HEK293 (cell line): ENCODE data around the gene SCN8A.
A peak's percentile ranks its signal among the peaks of the same experiment; 100 is the strongest.

Source experiments
- CTCF ChIA-PET: fragments of 350-600 bp; formaldehyde crosslinking; extraction: SDS; loops from one replicate; lab custom pipeline; 2021; ENCODE audit warnings: antibody characterized with exemption; lab: Yijun Ruan, JAX
- POLR2A ChIA-PET: fragments of 300-600 bp; formaldehyde crosslinking; extraction: SDS; loops from one replicate; lab custom pipeline; 2020; ENCODE audit warnings: antibody characterized with exemption, inconsistent platforms; lab: Yijun Ruan, JAX
- H3K27ac ChIP-seq: fragments of 200-500 bp; sonication (Bioruptor generic); 2 replicates; pipeline ENCODE4 v1.5.1; 2014; ENCODE audit warnings: low read depth, low read length, control low read depth, inconsistent platforms; ENCODE audit errors: extremely low read depth
- H3K36me3 ChIP-seq, 2 experiments: fragments of 200-500 bp in 1 of 2; sonication (Bioruptor generic) in 1 of 2; 1 replicate in 1 of 2; 2 replicates in 1 of 2; pipeline ENCODE4 v1.5.1; 2014 to 2017; ENCODE audit warnings: inconsistent platforms in 2 of 2, low read length in 2 of 2; ENCODE audit not compliant: control insufficient read depth in 2 of 2, insufficient read depth in 1 of 2
- H3K4me1 ChIP-seq: fragments of 200-500 bp; sonication (Bioruptor generic); 2 replicates; pipeline ENCODE4 v1.5.1; 2014; ENCODE audit warnings: mild to moderate bottlenecking, low read length, inconsistent platforms; ENCODE audit not compliant: control insufficient read depth, insufficient read depth
- H3K4me3 ChIP-seq: 2 replicates; pipeline ENCODE4 v1.5.1; 2011; ENCODE audit warnings: low read depth, mild to moderate bottlenecking, control low read depth, low read length, moderate library complexity
- H3K9me3 ChIP-seq: fragments of 200-500 bp; sonication (Bioruptor generic); 2 replicates; pipeline ENCODE4 v1.5.1; 2014; ENCODE audit warnings: low read depth, low read length, inconsistent platforms; ENCODE audit not compliant: control insufficient read depth, insufficient read depth
- GLI2 ChIP-seq: fragments of 450-650 bp; formaldehyde crosslinking; IDR thresholded peaks from 2 replicates; pipeline ENCODE4; 2017; ENCODE audit warnings: missing biosample characterization, missing genetic modification characterization, low read depth, borderline replicate concordance
- GLI4 ChIP-seq: fragments of 450-650 bp; formaldehyde crosslinking; IDR thresholded peaks from 2 replicates; pipeline ENCODE4 v1.5.1; 2016; ENCODE audit warnings: missing biosample characterization, missing genetic modification characterization
- KLF9 ChIP-seq: fragments of 450-650 bp; formaldehyde crosslinking; IDR thresholded peaks from 2 replicates; pipeline ENCODE4 v1.5.1; 2016; ENCODE audit warnings: missing biosample characterization, missing genetic modification characterization, low read depth
- SETDB1 ChIP-seq: IDR thresholded peaks from one replicate; pipeline ENCODE4 v1.6.1; 2017; ENCODE audit warnings: mild to moderate bottlenecking, low read length, moderate library complexity, mixed read lengths; ENCODE audit not compliant: insufficient read length
- ZBTB48 ChIP-seq: fragments of 450-650 bp; formaldehyde crosslinking; IDR thresholded peaks from 2 replicates; pipeline ENCODE4 v1.5.1; 2016; ENCODE audit warnings: missing biosample characterization, missing genetic modification characterization
- ZFP41 ChIP-seq: fragments of 450-650 bp; formaldehyde crosslinking; IDR thresholded peaks from 2 replicates; pipeline ENCODE4 v1.5.1; 2016; ENCODE audit warnings: missing biosample characterization, missing genetic modification characterization, borderline replicate concordance
- ZNF10 ChIP-seq: fragments of 450-650 bp; formaldehyde crosslinking; IDR thresholded peaks from 2 replicates; pipeline ENCODE4 v1.5.1; 2017; ENCODE audit warnings: missing biosample characterization, missing genetic modification characterization
- ZNF146 ChIP-seq: fragments of 450-650 bp; formaldehyde crosslinking; IDR thresholded peaks from 2 replicates; pipeline ENCODE4 v1.5.1; 2016; ENCODE audit warnings: missing biosample characterization, missing genetic modification characterization
- ZNF169 ChIP-seq: fragments of 450-650 bp; formaldehyde crosslinking; IDR thresholded peaks from 2 replicates; pipeline ENCODE4 v1.5.1; 2016; ENCODE audit warnings: missing biosample characterization, missing genetic modification characterization
- ZNF223 ChIP-seq: fragments of 450-650 bp; formaldehyde crosslinking; IDR thresholded peaks from 2 replicates; pipeline ENCODE4 v1.5.1; 2016; ENCODE audit warnings: missing biosample characterization, missing genetic modification characterization
- ZNF239 ChIP-seq: fragments of 450-650 bp; formaldehyde crosslinking; IDR thresholded peaks from 2 replicates; pipeline ENCODE4 v1.5.1; 2016; ENCODE audit warnings: missing biosample characterization, missing genetic modification characterization
- ZNF521 ChIP-seq: fragments of 450-650 bp; formaldehyde crosslinking; IDR thresholded peaks from 2 replicates; pipeline ENCODE4 v1.5.1; 2017; ENCODE audit warnings: missing biosample characterization, mild to moderate bottlenecking, missing genetic modification characterization
- ZNF561 ChIP-seq: fragments of 450-650 bp; IDR thresholded peaks from 2 replicates; pipeline ENCODE4 v1.5.1; 2018; ENCODE audit warnings: missing biosample characterization, missing genetic modification characterization, borderline replicate concordance
- ZNF670 ChIP-seq: fragments of 450-650 bp; formaldehyde crosslinking; IDR thresholded peaks from 2 replicates; pipeline ENCODE4 v1.5.1; 2016; ENCODE audit warnings: missing biosample characterization, missing genetic modification characterization, low read depth
- ZNF777 ChIP-seq: fragments of 450-650 bp; formaldehyde crosslinking; IDR thresholded peaks from 2 replicates; pipeline ENCODE4 v1.5.1; 2017; ENCODE audit warnings: missing biosample characterization, missing genetic modification characterization, borderline replicate concordance
- ZNF785 ChIP-seq: fragments of 450-650 bp; formaldehyde crosslinking; IDR thresholded peaks from 2 replicates; pipeline ENCODE4 v1.5.1; 2016; ENCODE audit warnings: missing biosample characterization, missing genetic modification characterization
- ZNF843 ChIP-seq: fragments of 450-650 bp; formaldehyde crosslinking; IDR thresholded peaks from 2 replicates; pipeline ENCODE4 v1.5.1; 2016; ENCODE audit warnings: missing biosample characterization, missing genetic modification characterization
- TF ChIP-seq, protein P1 (sequence below): fragments of 450-650 bp; formaldehyde crosslinking; IDR thresholded peaks from 2 replicates; pipeline ENCODE4 v1.5.1; 2016; ENCODE audit warnings: missing biosample characterization, missing genetic modification characterization
- TF ChIP-seq, protein P2 (sequence below): fragments of 450-650 bp; formaldehyde crosslinking; IDR thresholded peaks from 2 replicates; pipeline ENCODE4 v1.5.1; 2016; ENCODE audit warnings: missing biosample characterization, missing genetic modification characterization, low read depth
- TF ChIP-seq, protein P3 (sequence below): fragments of 450-650 bp; formaldehyde crosslinking; IDR thresholded peaks from 2 replicates; pipeline ENCODE4 v1.5.1; 2016; ENCODE audit warnings: missing biosample characterization, missing genetic modification characterization
- TF ChIP-seq, protein P4 (sequence below): fragments of 450-650 bp; formaldehyde crosslinking; IDR thresholded peaks from 2 replicates; pipeline ENCODE4 v1.5.1; 2016; ENCODE audit warnings: missing biosample characterization, missing genetic modification characterization
- TF ChIP-seq, protein P5 (sequence below): fragments of 450-650 bp; formaldehyde crosslinking; IDR thresholded peaks from 2 replicates; pipeline ENCODE4 v1.5.1; 2017; ENCODE audit warnings: missing biosample characterization, missing genetic modification characterization
- TF ChIP-seq, protein P6 (sequence below): sonication (generic); formaldehyde crosslinking; IDR thresholded peaks from 2 replicates; pipeline ENCODE4 v1.8.1; 2022; ENCODE audit warnings: mild to moderate bottlenecking, moderate library complexity, missing genetic modification reagents

SCN8A gene

DNA sequence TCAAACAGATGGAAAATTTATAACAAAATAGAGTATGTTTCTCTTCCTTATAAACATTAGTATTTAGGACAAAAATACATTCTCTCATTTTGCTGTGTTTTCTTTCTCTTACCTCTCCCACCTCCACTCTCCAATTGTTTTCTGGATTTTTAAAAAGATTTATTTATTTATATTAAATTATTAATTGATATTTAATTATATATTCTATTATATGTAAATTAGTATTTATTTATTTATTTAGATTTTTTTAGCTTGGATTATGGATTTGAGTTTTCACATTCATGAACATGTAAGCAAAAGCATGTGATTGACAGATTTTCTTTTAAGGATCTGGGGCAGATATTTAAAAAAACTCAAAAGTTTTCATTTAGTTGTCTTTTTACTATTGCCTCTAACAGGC is 35.6 kb downstream of the SCN8A start (continued):
- TF ChIP-seq, protein P1, sequence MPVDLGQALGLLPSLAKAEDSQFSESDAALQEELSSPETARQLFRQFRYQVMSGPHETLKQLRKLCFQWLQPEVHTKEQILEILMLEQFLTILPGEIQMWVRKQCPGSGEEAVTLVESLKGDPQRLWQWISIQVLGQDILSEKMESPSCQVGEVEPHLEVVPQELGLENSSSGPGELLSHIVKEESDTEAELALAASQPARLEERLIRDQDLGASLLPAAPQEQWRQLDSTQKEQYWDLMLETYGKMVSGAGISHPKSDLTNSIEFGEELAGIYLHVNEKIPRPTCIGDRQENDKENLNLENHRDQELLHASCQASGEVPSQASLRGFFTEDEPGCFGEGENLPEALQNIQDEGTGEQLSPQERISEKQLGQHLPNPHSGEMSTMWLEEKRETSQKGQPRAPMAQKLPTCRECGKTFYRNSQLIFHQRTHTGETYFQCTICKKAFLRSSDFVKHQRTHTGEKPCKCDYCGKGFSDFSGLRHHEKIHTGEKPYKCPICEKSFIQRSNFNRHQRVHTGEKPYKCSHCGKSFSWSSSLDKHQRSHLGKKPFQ: no peak
- TF ChIP-seq ZNF785 (tag by site-specific recombination) (no peak), GLI2 (tag by site-specific recombination) (no peak), ZNF223 (tag by site-specific recombination) (no peak), ZNF146 (no peak), SETDB1 (no peak), ZNF843 (tag by site-specific recombination) (no peak)
- TF ChIP-seq, protein P2, sequence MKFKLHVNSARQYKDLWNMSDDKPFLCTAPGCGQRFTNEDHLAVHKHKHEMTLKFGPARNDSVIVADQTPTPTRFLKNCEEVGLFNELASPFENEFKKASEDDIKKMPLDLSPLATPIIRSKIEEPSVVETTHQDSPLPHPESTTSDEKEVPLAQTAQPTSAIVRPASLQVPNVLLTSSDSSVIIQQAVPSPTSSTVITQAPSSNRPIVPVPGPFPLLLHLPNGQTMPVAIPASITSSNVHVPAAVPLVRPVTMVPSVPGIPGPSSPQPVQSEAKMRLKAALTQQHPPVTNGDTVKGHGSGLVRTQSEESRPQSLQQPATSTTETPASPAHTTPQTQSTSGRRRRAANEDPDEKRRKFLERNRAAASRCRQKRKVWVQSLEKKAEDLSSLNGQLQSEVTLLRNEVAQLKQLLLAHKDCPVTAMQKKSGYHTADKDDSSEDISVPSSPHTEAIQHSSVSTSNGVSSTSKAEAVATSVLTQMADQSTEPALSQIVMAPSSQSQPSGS (tag by site-specific recombination): no peak
- TF ChIP-seq, protein P3, sequence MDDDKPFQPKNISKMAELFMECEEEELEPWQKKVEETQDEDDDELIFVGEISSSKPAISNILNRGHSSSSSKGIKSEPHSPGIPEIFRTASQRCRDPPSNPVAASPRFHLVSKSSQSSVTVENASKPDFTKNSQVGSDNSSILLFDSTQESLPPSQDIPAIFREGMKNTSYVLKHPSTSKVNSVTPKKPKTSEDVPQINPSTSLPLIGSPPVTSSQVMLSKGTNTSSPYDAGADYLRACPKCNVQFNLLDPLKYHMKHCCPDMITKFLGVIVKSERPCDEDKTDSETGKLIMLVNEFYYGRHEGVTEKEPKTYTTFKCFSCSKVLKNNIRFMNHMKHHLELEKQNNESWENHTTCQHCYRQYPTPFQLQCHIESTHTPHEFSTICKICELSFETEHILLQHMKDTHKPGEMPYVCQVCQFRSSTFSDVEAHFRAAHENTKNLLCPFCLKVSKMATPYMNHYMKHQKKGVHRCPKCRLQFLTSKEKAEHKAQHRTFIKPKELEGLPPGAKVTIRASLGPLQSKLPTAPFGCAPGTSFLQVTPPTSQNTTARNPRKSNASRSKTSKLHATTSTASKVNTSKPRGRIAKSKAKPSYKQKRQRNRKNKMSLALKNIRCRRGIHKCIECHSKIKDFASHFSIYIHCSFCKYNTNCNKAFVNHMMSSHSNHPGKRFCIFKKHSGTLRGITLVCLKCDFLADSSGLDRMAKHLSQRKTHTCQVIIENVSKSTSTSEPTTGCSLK (tag by site-specific recombination): no peak
- TF ChIP-seq, protein P4, sequence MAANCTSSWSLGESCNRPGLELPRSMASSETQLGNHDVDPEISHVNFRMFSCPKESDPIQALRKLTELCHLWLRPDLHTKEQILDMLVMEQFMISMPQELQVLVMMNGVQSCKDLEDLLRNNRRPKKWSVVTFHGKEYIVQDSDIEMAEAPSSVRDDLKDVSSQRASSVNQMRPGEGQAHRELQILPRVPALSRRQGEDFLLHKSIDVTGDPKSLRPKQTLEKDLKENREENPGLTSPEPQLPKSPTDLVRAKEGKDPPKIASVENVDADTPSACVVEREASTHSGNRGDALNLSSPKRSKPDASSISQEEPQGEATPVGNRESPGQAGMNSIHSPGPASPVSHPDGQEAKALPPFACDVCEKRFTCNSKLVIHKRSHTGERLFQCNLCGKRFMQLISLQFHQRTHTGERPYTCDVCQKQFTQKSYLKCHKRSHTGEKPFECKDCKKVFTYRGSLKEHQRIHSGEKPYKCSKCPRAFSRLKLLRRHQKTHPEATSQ (tag by site-specific recombination): no peak
- TF ChIP-seq, all 188 proteins: peak for 0

DNA sequence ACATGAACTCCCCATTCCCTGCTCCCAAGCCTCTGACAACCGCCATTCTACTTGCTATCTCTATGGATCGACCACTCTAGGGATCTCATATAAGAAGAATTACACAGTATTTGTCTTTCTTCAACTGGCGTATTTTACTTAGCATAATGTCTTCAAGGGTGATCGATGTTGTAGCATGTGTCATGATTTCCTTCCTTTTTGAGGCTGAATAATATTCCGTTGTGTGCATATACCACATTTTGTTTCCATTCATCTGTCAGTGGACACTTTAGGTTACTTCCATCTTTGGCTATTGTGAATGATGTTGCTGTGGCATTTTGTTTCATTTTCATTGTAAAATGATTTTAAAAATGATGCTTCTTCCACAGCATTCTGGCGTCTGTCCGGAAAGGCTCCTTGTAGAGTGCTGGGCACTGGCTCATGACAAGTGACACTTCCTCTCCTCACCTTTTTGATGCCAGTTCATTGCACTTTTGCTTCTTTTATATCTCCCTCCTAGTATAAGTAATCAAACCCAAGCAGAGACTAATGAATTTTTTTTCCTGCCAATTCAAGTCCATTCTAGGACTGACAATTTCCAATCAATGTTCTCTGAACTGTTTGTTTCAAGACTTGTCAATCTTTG is 39.3 kb downstream of the SCN8A start:
- POLR2A ChIA-PET: no interaction called here
- Histone ChIP-seq H3K36me3 (no peaks in the 10 kb centered on the region), H3K9me3 (no peaks in the 10 kb centered on the region), H3K4me1 (peaks cover 6% of the 10 kb centered on the region; the same call in 1 of the 2 replicates), H3K27ac (no peak overlapping the region), H3K4me3 (no peak overlapping the region)
- CTCF ChIA-PET: no interaction called here
- TF ChIP-seq ZNF146: peak; percentile 59
- TF ChIP-seq ZFP41 (tag by site-specific recombination): no peak

DNA sequence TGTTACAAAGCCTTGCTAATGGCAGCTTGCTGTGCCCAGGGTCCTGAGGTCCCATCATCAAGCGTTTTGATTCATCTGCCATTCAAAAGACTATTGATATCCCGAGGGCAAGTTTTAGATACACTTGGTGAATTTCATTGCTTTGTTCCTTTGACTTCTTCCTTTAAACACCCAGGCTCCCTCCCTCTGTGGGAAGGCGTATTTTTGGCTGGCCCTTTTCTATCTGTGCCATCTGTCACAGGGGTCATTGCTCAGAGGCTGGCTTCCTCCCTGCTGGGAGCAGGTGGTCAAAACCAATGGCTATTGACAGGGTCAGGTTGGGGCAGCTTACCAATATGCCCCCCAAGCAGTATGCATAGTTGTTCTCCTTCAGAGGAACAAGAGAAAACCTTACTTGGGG is 40.0 kb downstream of the SCN8A start:
- peaks cover 6% of the 10 kb centered on the region; the same call in 1 of the 2 replicates for H3K4me1 ChIP-seq
- no peaks in the 10 kb centered on the region for H3K36me3 ChIP-seq
- H3K4me3 ChIP-seq: no peak overlapping the region
- H3K9me3 ChIP-seq: no peaks in the 10 kb centered on the region
- ChIA-PET CTCF (no interaction called here), POLR2A (no interaction called here)
- no peak for TF ChIP-seq ZNF169 (tag by site-specific recombination)
- TF ChIP-seq ZNF239 (tag by site-specific recombination): no peak
- no peak for TF ChIP-seq KLF9 (tag by site-specific recombination)
- no peak for TF ChIP-seq ZNF670 (tag by site-specific recombination)
- TF ChIP-seq GLI2 (tag by site-specific recombination): no peak
- TF ChIP-seq, protein P5, sequence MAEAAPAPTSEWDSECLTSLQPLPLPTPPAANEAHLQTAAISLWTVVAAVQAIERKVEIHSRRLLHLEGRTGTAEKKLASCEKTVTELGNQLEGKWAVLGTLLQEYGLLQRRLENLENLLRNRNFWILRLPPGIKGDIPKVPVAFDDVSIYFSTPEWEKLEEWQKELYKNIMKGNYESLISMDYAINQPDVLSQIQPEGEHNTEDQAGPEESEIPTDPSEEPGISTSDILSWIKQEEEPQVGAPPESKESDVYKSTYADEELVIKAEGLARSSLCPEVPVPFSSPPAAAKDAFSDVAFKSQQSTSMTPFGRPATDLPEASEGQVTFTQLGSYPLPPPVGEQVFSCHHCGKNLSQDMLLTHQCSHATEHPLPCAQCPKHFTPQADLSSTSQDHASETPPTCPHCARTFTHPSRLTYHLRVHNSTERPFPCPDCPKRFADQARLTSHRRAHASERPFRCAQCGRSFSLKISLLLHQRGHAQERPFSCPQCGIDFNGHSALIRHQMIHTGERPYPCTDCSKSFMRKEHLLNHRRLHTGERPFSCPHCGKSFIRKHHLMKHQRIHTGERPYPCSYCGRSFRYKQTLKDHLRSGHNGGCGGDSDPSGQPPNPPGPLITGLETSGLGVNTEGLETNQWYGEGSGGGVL (tag by site-specific recombination): no peak
- no peak for TF ChIP-seq ZNF521 (tag by site-specific recombination)
- no peak for TF ChIP-seq GLI4
- TF ChIP-seq, protein P6, sequence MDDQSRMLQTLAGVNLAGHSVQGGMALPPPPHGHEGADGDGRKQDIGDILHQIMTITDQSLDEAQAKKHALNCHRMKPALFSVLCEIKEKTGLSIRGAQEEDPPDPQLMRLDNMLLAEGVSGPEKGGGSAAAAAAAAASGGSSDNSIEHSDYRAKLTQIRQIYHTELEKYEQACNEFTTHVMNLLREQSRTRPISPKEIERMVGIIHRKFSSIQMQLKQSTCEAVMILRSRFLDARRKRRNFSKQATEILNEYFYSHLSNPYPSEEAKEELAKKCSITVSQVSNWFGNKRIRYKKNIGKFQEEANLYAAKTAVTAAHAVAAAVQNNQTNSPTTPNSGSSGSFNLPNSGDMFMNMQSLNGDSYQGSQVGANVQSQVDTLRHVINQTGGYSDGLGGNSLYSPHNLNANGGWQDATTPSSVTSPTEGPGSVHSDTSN (CRISPR knock-in tag): no peak
- no peak for TF ChIP-seq ZNF561
- TF ChIP-seq ZNF777 (tag by site-specific recombination): no peak
- TF ChIP-seq ZBTB48 (tag by site-specific recombination): no peak
- TF ChIP-seq ZNF785 (tag by site-specific recombination): no peak
- no peak for TF ChIP-seq ZNF10 (tag by site-specific recombination)
- H3K27ac ChIP-seq: no peak overlapping the region
